Measurements from ENCODE around the gene PAK2.
"Not testable (repeated sequence)": the region's sequence is repeated elsewhere in the genome, so short reads cannot be mapped to it uniquely, and the experiment has no call there.

Gene PAK2

GRCh38 chr3:196843435-196844110 is 103.9 kb downstream of the PAK2 start:
- DNase-seq (ENCODE audit: low spot score): peak; percentile 5

- not testable (repeated sequence) for DNase-seq (ENCODE audit: low spot score)
Measured at GRCh38 chr3:196844235-196845219, 104.9 kb downstream of the PAK2 start.

- not testable (repeated sequence) for DNase-seq (ENCODE audit: low spot score)
Measured at GRCh38 chr3:196848375-196848774, 108.7 kb downstream of the PAK2 start.

GRCh38 chr3:196849180-196849741 is 109.6 kb downstream of the PAK2 start:
- DNase-seq (ENCODE audit: low spot score): no peak

GRCh38 chr3:196863000-196863399 is 123.3 kb downstream of the PAK2 start:
- DNase-seq (ENCODE audit: low spot score): not testable (repeated sequence)

GRCh38 chr3:196867155-196867506 is 127.5 kb downstream of the PAK2 start:
- no peak for DNase-seq (ENCODE audit: low spot score)

- DNase-seq (ENCODE audit: low spot score): peak; percentile 88
Measured at GRCh38 chr3:196867507-196868296, 128.0 kb downstream of the PAK2 start, which contains the start of gene SENP5. TSS of gene SENP5 (plus strand) at chr3:196867920. CDS start at chr3:196885182, 17,262 bp downstream.

- DNase-seq (ENCODE audit: low spot score): peak; percentile 11
Measured at GRCh38 chr3:196868297-196868661, 128.6 kb downstream of the PAK2 start.

GRCh38 chr3:196872316-196872715 is 132.7 kb downstream of the PAK2 start:
- no peak for DNase-seq (ENCODE audit: low spot score)

- DNase-seq (ENCODE audit: low spot score): not testable (repeated sequence)
Measured at GRCh38 chr3:196874511-196875094, 134.9 kb downstream of the PAK2 start.

GRCh38 chr3:196875258-196875657 is 135.6 kb downstream of the PAK2 start:
- DNase-seq (ENCODE audit: low spot score): no peak

Data from cerebellar cortex (tissue), 1 donor.